ENCODE results near the gene OR51E1.

Gene OR51E1, protein sequence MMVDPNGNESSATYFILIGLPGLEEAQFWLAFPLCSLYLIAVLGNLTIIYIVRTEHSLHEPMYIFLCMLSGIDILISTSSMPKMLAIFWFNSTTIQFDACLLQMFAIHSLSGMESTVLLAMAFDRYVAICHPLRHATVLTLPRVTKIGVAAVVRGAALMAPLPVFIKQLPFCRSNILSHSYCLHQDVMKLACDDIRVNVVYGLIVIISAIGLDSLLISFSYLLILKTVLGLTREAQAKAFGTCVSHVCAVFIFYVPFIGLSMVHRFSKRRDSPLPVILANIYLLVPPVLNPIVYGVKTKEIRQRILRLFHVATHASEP

DNA sequence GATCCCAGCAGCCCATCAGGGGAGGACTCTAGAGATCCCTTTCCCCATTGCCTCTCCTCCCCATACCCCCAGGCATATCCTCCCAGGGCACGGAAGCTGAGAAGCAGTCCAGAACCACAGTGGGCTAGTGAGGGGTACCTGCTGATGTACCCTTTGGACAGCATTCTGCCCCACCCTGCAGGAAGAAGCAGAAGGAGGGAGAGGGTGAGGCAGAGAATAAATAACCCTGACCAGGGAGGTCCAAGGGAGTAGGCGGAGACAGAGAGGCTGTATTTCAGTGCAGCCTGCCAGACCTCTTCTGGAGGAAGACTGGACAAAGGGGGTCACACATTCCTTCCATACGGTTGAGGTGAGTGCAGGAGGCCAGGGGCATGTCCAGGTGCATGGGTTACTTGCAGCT, at the start of gene OR51E1:
OR51E1 (plus strand) TSS at position 301 of the 400 bp plus-strand sequence. CDS start 8,545 bp downstream, outside the sequence.
- DNase-seq = no peak

DNA sequence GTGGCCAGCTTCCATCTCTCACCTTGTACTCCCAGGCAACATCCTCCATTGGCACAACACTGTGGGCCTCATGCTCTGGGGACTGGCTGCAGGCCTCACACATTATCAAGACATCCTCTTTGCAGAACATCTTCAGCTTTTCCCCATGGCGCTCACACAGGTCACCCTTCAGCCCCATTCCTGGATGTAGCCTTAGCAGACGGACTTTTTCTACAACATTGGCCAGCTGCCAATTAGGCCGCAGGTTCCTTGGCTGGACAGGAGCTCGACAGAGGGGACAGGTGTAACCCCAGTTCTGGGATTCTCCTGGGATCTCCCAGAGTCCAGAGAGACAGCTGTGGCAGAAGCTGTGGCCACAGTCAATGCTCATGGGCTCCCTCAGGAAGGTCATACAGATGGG, 38.7 kb upstream of the OR51E1 start:
- no peak for DNase-seq

DNA sequence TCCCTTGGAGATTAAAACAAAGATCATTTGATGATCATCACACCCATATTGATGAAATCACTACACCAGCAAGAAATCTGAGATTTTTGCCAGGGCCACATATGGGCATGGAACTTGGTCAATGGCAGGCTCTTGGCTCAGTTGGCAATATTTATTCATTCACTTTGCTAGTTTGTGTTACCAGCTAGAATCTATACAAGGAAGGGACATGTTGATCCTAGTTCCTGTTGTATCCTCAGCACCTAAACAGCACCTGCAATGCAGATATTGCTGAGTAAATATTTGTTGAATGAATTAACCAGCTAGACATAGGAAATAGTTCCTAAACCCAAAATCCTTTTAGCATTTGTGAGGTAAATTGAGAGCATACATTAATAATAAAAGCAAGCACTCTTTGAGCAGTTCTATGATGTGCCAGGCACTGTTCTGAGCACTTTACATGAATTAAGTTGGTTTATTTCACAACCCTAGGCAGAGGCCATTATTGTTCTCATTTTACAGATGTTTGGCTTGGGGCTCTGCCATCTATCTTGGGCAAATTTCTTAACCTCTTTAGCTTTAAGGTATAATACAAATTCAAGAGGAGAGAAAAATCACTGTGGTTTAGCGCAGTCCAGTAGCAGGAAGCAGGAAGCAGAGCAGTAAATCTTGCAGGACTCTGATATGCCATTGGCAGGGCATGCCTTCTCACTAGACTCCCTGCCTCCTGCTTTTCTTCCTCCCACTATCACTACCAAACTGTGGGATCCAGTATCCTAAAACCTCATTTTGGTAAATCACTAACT, 37.4 kb upstream of the OR51E1 start:
- DNase-seq = no peak

DNA sequence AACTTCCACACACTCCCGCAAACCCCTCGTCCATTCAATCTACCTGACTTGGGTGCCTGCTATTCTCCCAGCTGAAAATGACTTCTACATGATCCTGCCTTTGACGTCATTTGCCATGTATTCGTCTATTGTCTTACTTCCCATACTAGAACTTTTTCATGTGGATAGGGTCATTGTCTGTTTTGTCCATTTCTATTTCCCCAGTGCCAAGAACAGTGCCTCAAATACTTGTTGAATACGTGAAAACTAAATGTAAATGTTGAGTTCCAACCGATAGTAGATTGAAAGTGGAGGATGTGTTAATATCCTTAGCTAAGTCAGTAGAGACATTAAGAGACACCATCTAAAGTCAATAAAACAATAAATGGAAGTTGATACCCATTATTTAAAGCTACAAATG, 36.7 kb upstream of the OR51E1 start:
- no peak for DNase-seq

DNA sequence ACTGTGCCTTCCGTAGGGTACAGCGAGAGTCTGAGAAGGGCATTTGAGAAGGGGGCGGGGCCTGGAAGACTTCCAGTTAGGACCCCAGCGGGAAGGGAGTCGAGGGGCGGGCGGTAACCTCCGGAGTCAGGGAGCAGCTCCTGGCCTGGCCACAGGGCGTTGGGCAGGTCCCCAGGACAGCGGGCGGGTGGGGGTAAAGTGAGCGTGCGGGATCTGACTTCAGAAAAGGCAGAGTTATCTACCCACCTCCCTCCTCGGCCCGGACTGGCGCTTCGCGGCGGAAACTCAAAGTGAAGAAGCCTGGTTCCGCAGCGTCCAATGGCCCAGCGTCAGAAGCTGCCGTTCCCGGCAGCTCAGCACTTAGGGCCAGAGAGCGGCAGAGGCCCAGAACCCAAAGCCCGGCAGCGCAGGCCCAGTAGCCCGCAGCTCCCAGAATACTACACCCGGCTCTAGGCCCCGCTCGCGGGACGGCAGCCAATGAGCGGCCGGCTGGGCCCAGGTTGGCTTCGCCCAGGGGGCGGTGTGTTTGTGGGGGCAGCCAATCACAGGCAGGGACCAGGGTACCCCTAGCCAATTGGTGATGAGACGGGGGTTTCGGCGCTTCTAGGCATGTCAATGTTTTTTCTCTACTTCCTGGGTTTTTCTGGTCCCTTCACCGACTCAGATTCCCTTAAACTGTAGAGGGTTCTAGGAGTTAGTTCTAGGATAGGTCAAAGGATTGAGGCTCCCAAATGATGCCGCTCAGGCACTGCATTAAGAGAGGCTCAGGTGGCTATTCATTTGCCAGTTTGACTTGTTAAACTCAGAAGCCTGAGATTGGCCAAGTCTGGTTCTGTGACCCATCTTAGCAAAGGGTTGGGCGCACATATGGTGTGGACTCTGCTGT, 35.8 kb upstream of the OR51E1 start, which contains the start of gene TRIM68:
TRIM68 (minus strand) TSS at position 451 of the 886 bp plus-strand sequence. CDS start 2,727 bp downstream, outside the sequence.
- peak; percentile 95 for DNase-seq

DNA sequence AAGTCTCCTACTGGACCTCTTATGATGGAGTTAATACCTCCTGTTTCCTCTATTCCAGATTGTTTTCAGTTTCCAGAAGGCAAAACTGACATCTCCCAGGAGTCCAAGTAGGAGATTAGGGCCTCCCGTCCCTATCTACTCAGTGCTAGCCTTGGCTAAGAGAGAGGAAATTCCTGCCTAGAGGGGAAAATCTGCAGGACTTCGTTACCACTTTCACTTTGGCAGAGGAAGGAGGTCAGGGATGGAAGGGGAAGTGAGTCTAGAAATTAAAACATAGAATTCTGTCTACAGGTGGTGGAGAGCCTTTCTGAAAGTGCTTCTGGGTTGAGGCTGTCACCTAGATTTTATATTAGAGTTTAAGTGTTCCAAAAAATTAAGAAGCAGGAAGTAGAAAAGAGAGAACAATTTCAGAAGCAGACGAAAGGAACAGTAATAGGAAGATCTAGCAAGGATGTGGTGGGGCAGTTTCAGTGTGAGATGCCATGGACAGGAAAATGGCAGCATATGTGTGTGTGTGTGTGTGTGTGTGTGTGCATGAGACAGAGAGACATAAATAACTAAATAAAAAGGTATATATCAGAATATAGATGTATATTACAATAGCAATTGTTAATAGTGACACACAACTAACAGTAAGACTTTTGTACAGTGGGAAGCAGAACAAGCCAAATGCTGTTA, 33.4 kb upstream of the OR51E1 start:
- peak in 1 of 2 donors; percentile 36 for DNase-seq

DNA sequence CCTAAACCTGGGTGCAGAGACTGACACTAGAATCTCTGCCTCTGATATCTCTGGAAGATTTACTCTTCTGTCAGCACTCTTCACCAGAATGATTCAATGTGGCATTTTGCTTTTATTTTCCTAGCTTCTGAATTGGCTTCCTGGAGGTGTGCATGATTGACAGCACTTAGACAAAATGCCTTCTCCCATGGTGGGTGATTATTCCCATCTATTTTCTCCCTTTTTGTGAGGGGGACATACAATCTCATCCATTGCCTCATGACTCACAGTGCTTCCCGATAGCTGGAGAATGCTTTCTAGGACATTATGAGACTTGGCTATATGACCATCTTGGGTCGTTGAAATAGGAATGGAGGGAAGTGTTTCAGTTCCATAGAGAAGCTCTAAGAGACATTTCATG, 31.8 kb upstream of the OR51E1 start:
- DNase-seq = no peak

DNA sequence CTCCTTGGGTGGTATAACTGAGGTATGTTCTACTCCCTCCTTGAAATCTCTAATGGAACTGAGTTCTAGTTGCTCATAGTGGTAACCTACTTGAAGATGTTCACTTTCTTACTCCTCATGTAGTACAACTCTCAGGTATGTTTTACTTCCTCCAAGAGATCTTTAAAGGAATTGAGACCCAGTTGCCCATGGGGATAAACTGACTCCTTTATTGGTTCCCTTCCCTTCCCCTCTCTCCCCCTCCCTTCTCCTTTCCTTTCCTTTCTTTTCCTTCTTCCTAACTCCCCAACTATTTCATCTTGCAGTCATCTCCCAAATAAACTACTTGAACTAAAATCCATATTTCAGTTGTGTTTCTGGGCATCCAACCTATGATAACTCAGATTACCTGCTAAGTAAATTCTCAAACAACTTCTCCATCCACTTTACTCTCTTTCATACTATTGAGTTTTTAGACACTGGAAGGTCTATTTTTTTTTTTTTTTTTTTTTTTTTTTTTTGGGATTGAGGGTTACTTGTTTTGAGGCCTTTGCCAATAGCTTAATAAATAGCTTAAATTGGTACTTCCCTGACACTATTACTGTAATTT, 27.8 kb upstream of the OR51E1 start:
- no peak for DNase-seq

DNA sequence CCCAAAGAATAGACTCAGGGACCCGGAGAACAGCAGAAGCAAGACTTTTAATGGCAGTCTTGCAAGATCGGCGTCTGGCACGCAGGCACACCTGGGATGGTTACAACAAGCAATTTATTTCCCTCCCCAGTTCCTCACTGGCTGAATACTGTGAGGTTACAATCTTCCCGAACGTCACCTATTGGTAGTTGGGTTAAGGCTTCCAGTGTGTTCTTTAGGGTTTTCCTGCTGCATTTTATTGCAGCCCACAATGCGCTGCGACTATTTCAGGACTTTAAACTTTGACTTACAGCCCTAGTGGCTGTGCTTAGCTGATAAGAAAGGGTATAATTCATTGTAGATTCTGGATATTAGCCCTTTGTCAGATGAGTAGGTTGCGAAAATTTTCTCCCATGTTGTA, 24.3 kb upstream of the OR51E1 start:
- no peak for DNase-seq

DNA sequence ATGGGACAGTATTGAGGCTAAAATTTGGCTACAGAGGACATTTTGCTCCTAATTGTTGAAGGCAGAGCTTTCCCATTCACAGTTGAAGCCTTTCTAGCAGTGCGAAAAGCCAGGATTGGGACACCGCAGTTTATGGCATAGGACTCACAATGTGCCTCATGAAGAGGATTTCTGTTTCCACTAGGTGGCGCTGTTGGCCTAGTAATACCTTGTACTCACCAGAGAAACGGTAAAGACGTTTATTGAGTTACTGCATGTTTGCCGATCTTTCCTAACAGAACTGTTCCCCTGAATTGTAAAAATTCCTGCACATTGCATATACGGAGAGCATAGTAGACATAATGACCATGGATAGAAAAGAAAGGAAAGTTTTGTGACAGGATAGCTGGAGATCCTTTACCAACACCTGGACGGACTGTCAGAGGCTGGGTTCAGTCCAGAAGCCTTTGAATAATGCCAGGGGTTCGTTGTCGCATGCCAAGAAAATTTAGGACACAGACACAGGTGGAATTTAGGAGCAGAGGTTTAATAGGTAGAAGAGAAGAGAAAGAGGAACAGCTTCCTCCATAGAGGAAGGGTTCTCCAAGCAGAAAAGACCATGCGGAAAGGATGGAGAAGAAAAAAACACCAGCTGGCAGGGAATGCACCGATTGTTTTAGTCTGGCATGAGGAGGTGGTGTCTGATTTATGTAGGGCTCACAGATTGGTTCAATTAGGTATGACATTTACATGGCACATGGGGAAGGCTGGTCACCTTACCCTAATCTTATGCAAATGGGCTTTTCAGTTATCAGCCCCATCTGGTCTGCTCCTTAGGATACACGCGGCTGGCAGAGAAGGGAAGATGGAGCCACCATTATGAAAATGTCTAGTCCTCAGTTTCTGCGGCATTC, 17.3 kb upstream of the OR51E1 start:
- peak; percentile 6 to 35 for DNase-seq

DNA sequence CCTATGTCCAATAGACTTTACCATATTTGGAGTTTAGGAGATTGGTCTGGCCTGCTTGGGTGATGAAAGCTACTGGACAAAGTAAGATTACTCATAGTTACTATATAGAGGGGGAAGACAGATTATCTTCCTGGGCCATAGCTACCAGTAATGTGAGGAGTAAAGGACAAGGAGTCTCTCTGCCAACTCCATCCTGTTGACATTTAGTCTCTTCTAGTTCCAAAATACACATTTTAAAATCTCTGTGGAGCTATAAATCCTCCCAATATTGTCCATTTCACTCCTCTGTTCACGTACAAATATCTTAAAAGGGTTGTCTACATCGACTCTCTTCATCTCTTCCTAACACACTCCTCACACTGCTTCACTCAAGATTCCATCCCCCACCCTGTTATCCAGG, 7.6 kb upstream of the OR51E1 start:
- DNase-seq = no peak

DNA sequence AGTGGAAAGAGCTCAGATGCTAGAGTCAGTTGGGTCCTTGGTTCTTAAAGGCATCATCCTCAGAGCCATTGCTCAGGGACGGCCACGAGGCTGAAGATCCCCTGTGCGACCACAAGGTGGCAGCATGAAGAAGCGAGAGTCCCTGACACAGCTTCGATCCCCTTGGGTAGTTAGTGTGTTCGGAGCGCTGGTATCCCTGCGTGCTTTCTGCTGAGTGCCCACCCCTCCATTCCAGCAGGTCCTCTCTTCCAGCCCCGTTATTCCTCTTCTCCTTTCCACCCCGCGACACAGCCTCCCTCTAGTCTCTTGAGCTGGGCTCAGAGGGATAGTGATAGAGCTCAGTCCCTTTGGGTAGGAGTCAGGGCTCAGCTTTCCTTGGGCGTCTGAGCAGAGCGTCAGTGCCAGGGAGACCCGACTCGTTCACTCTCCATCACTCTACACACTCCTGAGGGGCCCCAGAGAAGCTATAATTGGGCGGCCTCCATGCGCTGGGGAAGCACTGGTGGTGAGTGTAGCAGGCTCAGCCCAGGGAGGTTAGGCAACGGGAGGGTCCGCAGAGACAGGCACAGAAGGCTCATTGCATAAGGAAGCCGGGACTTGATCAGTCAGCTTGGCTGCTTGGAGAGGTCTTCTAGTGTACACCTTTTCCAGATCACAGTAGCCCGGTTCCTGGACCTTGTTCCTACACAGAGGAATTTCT, 6.7 kb upstream of the OR51E1 start, which contains the start of gene OR51D1:
OR51D1 (plus strand) TSS at position 516 of the 700 bp plus-strand sequence. CDS start 2,314 bp downstream, outside the sequence.
- DNase-seq = peak; percentile 53 to 58

DNA sequence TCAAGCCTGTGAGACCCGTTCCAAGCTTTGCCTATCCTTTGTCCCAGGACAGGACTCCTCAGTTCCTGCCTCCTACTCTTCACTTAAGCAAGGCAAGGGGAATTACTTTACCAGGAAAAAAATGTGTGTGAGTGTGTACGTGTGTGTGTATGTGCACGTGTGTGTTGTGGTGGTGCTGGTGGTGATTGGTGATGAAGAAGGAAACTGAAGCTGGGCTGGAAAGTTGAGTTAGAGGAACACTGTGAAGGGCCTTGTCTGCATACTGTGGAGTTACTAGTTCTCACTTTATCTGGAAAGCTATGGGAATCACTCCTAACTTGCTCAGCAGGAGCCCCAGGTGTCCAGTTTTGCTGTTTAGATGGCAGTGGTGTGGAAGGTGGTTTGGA, 6.1 kb upstream of the OR51E1 start:
- no peak for DNase-seq

DNA sequence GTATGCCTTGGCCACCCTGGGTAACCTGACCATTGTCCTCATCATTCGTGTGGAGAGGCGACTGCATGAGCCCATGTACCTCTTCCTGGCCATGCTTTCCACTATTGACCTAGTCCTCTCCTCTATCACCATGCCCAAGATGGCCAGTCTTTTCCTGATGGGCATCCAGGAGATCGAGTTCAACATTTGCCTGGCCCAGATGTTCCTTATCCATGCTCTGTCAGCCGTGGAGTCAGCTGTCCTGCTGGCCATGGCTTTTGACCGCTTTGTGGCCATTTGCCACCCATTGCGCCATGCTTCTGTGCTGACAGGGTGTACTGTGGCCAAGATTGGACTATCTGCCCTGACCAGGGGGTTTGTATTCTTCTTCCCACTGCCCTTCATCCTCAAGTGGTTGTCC, 3.9 kb upstream of the OR51E1 start:
- no peak for DNase-seq

DNA sequence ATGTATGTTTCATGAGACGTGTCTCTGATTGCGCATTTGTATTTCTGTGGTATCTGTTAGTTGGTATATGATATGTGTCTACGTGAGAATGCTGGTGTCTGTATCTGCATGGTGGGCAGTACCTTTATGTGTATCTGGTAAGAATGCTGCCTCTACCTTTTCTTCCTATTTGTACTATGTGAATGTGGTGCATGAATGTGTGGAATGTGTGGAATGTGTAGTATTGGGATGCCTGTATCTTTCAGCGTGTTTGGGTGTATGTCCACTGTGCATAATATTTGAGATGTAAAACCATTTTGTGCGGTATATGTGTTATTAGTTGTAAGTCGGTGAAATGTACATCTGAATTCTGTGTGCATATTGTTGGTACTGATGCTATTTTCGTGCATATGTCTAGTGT, 2.3 kb upstream of the OR51E1 start:
- DNase-seq = no peak

DNA sequence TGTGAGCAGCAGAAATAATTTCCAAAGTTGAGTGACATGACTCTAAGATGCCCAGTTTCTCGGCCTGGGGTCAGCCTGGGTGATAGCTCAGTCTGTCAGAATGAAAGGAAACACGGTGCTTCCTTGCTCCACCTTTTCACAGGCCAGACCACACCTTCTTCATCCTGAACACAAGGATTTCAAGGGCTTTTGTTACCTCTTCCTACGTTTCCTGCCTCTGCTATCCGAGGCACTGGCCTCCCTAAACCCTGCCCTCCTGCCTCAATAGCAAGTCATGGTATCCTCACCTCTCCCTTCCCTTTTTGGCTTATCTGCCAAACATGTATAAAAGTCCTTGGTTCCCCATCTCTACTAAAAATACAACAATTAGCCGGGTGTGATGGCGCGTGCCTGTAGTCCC, 1.7 kb upstream of the OR51E1 start:
- DNase-seq = no peak

DNA sequence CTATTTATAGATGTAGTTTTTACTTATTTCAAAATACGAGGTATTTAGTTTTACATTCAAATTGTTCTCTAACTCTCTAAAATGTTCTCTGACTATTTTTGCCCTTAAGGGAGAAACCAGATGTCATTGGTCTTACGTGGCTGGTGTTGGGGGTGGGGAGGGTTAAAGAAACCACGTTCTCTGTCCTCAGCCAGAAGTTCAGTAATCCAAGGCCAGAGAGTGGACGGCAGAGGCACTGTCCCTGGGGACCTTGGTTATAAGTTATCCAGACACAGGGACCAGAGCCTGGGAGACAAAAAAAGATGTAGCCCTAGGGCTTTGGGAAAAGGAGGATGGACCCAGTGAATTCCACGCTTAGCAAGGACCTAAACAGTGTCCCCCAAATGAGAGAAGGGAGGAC, 706 bp upstream of the OR51E1 start:
- no peak for DNase-seq

DNA sequence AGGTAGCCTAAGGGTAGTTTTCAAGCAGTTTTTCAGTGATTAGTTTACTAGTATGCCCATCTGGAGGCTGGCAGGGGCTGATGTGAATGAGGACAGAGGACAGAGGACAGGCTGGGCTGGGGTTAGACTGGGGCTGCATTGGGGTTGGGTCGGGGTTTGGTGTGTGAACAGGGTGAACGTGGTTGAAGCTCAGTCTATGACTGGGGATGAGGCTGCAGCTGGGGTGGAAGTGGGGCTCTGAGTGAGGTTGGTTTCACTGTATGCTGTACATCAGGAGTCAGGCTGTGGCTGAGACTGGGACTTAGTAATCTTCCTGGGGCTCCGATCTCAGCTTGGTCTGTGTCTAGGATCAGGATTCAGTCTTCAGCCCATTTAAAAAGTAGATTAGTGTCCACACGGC, 451 bp downstream of the OR51E1 start:
- DNase-seq = no peak

DNA sequence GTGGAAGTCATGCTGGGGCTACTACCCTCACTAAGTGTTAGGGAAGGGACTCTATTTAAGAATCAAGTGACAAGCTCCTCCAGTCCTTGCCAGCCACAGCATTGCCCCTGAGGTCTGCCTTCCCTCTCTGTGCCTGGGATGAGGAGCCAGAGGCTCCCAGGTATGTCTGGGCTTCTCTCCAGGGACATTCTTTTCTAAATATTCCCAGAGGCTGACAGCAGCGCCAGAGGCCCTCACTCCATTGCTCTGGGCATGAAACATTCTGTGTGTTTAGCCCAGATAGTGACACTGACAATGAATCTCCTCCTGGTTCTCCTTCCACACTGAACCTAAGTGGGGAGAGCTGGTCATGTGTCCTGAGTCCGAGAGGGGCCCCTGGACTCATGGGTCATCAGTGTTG, 2.2 kb downstream of the OR51E1 start:
- no peak for DNase-seq

DNA sequence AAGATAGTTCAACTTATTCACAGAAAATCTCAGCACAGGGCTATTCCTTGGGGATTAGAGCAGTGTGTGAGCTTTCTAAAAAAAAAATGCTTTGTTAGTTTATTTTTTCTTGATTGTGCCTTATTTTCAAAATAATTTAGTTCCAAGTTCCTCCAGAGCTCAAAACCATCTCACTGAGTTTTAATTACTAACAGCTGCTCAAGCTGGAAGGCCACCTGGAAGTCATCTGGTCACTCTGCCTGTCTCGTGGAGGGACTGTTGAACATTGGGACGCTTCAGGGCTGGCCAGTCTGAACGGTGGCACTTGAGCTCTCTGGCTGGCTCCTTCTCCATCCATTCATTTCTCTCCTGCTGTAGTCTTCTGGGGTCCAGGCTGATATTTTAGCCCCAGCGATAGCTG, 4.0 kb downstream of the OR51E1 start:
- no peak for DNase-seq
